ENCODE data around the gene KCP.

GRCh38 chr7:128887169-128888038 is 23.1 kb downstream of the KCP start:
- TF ChIP-seq CTCF (IDR thresholded peaks at IDR 0.05), result peak in 1 of 3 donors; percentile 27
- no peak for TF ChIP-seq POLR2A (IDR thresholded peaks at IDR 0.05)

All from lower leg skin (tissue), 3 donors.